ENCODE measurements around the gene NEUROG3.

NEUROG3 gene

DNA sequence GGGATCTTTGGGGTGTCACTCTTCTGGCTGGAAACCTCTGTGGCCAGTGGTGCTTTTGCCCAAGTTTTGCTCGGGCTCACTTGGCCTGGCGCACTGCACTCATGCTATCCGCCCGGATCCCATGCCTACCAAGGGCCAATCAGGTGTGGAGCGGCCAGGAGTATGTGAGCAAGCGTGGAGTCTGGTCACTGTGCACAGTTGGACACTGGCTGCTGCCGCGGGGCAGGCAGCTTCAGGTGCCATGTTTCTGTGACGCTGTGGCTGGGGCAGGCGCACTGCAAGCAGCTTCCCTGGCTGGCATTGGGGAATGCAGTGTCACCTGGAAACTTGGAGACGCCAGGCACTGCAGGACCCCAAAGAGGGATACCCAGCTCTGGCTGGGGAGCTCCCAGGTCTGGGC lies 45.3 kb downstream of the NEUROG3 start:
- Mint-ChIP-seq H3K4me1 (ENCODE audit: low read depth in 2 of 2) (no peaks in the 10 kb centered on the region), H3K27me3 (peaks cover 15 to 59% of the 10 kb centered on the region in 2 donors), H3K4me3 (no peak overlapping the region), H3K9me3 (no peaks in the 10 kb centered on the region), H3K27ac (no peak overlapping the region), H3K36me3 (ENCODE audit: insufficient read depth) (no peaks in the 10 kb centered on the region)
- no peak for ATAC-seq (replicated peaks)
- DNase-seq, result no peak
